Effector memory CD8-positive, alpha-beta T cell (primary cell): ENCODE measurements around the gene OSTF1.
A peak's percentile ranks its signal among the peaks of the same experiment; 100 is the strongest.

Experiments
- ATAC-seq: fragments of 150-1000 bp; cut with Tn5 transposase; replicated peaks from 2 replicates; pipeline ENCODE4 v1.10.0; 2021; ENCODE audit warnings: mild to moderate bottlenecking, moderate library complexity
- DNase-seq, 3 experiments: peaks; one replicate each; pipeline ENCODE4 v3.0.0; 2021
- H3K27ac Mint-ChIP-seq, 2 donors: one replicate each; pipeline ENCODE4 v1.8.0; 2022; ENCODE audit warnings: mild to moderate bottlenecking in 2 of 2, mixed read lengths in 2 of 2, moderate library complexity in 2 of 2
- H3K27me3 Mint-ChIP-seq, 2 donors: one replicate each; pipeline ENCODE4 v1.8.0; 2022; ENCODE audit warnings: mixed read lengths in 2 of 2
- H3K36me3 Mint-ChIP-seq: one replicate; pipeline ENCODE4 v1.8.0; 2022; ENCODE audit warnings: mild to moderate bottlenecking, moderate library complexity, mixed read lengths; ENCODE audit not compliant: insufficient read depth
- H3K4me1 Mint-ChIP-seq, 2 donors: one replicate each; pipeline ENCODE4 v1.8.0; 2022; ENCODE audit warnings: low read depth in 2 of 2, mixed read lengths in 2 of 2
- H3K4me3 Mint-ChIP-seq, 2 donors: one replicate each; pipeline ENCODE4 v1.8.0; 2022; ENCODE audit warnings: mild to moderate bottlenecking in 2 of 2, mixed read lengths in 2 of 2, moderate library complexity in 2 of 2
- H3K9me3 Mint-ChIP-seq, 2 donors: one replicate each; pipeline ENCODE4 v1.8.0; 2022; ENCODE audit warnings: mixed read lengths in 2 of 2

The OSTF1 gene

DNA sequence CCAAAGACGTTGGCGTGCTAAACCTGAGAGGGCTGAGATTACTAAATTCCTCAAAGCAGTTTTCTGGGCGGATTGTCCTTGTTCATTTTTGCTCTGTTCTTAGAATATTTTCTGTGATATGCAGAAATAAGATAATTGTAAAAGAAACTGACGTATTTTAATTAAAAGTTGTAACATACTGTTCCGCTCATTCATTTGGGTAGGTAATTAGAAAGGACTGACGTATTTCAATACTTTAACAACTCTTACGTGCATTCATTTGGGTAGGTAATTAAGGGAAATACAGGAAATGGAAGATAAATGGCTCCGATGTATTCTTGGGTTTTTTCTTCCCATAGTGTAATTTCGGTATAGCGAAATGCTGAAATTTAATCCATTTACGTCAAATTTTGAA is 1.1 kb downstream of the OSTF1 start:
- no peaks in the 10 kb centered on the region for H3K27me3 Mint-ChIP-seq
- peaks cover 47 to 63% of the 10 kb centered on the region in 2 donors for H3K4me1 Mint-ChIP-seq
- ATAC-seq (no peak), DNase-seq (no peak)
- peak overlapping the region; percentile 89 to 90 for H3K4me3 Mint-ChIP-seq
- peak overlapping the region; percentile 85 to 94 for H3K27ac Mint-ChIP-seq
- no peaks in the 10 kb centered on the region for H3K9me3 Mint-ChIP-seq
- peaks cover 31% of the 10 kb centered on the region for H3K36me3 Mint-ChIP-seq

DNA sequence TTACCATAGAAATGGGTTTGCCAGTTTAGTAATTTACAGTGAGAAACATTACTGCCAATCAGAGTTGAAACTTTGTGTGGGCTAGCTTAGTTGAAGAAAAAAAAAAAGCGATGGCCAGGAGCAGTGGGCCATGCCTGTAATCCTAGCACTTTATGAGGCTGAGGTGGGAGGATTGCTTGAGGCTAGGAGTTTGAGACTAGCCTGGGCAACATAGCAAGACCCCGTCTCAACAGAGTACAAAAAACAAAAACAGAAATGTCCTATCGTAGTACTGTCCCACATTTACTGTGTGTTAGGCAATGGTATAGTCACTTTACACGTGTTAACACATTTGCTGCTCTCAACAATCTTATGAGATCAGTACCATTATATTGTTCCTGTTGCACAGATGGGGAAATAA is 2.3 kb downstream of the OSTF1 start:
- Mint-ChIP-seq H3K9me3 (no peaks in the 10 kb centered on the region), H3K27ac (peak overlapping the region; percentile 78 to 85), H3K27me3 (no peaks in the 10 kb centered on the region), H3K36me3 (peaks cover 31% of the 10 kb centered on the region), H3K4me1 (peaks cover 54 to 67% of the 10 kb centered on the region in 2 donors), H3K4me3 (peak overlapping the region; percentile 89 to 90)
- ATAC-seq (no peak), DNase-seq (no peak)

DNA sequence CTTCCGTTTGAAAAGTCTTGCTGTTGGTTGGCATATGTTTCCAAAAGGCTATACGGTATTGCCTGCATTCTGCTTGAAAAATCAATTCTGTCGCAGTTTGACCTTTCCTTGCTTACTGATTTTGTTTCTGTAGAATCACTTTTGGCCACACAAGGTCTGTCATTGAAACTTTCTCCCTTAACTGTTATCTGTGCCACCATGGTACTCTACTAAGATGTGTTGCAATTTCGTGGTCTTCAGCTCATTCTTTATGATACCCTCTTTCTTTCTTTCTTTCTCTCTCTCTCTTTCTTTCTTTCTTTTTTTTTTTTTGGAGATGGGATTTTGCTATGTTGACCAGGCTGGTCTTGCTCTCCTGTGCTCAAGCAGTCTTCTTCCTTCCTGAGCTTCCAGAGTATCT is 4.5 kb downstream of the OSTF1 start:
- Mint-ChIP-seq H3K4me1 (peaks cover 57 to 70% of the 10 kb centered on the region in 2 donors), H3K4me3 (peak overlapping the region; percentile 65 to 70), H3K27ac (peak overlapping the region; percentile 78 to 88), H3K9me3 (no peaks in the 10 kb centered on the region), H3K36me3 (peaks cover 18% of the 10 kb centered on the region), H3K27me3 (no peaks in the 10 kb centered on the region)
- DNase-seq: no peak
- ATAC-seq: no peak

- peak overlapping the region; percentile 27 to 80 for H3K27ac Mint-ChIP-seq
- ATAC-seq (no peak), DNase-seq (no peak)
- H3K4me3 Mint-ChIP-seq: no peak overlapping the region
- no peaks in the 10 kb centered on the region for H3K27me3 Mint-ChIP-seq
- peaks cover 10% of the 10 kb centered on the region for H3K36me3 Mint-ChIP-seq
- peaks cover 54 to 66% of the 10 kb centered on the region in 2 donors for H3K4me1 Mint-ChIP-seq
- no peaks in the 10 kb centered on the region for H3K9me3 Mint-ChIP-seq
Observed at GRCh38 chr9:75096796-75097195, 8.5 kb downstream of the OSTF1 start.

DNA sequence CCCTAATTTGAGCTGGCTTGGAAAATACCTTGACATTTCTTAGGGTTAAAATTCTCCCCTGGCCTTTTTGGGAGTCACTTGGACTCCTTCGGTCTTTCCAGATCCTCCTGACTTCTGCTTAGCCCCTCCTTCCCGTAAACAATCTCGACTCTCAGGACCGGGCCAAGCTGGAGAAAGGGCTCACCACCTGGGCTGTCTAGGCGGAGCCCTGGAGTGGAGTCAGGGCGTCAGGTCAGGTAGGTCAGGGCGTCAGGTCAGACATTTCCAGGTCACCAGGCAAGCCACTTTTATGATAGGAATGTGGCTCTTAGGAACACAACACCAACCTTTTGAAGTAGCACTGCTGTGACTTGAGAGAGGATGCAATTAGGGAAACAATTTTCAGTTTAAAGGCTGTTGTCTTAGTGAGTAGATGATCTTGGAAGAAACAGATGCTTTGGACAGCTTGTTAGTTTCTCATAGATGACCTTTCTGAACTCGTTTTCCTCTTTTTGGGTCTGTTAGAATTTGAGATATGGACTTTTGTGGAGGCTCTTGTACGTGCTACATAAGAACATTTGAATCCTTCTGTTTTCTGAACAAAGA is 12.8 kb downstream of the OSTF1 start:
- H3K9me3 Mint-ChIP-seq: no peaks in the 10 kb centered on the region
- no peak for DNase-seq
- ATAC-seq: no peak
- peak overlapping the region in 1 of 2 donors; percentile 48 for H3K4me3 Mint-ChIP-seq
- H3K27me3 Mint-ChIP-seq: no peaks in the 10 kb centered on the region
- H3K4me1 Mint-ChIP-seq: peaks cover 62 to 63% of the 10 kb centered on the region in 2 donors
- H3K27ac Mint-ChIP-seq: peak overlapping the region; percentile 16 to 78
- peaks cover 17% of the 10 kb centered on the region for H3K36me3 Mint-ChIP-seq

DNA sequence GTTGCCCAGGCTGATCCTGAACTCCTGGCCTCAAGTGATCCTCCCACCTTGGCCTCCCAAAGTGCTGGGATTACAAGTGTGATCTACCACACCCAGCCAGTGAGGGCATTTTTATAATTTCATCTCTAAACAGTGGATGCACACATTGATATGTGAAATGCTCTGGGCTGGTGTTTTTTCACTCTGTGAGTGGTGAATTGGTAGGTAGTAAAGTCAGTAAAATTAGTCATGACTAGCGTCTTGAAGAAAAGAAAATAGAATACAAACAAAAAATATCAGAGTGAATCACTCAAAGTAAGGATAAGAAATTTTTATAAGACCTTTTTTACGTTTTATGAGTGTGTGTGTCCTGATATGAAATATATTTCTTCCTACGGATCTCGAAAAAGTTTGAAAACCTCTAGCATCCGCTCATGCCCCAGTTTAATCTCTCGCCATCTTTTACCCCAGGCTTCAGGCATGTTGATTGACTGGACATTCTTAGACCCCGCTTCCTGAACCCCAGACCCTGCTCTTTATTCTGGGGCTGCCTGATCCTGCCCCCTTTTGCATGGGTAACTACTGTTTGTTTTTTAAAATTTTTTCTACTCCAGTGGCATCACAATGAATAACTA is 14.0 kb downstream of the OSTF1 start:
- Mint-ChIP-seq H3K4me3 (peak overlapping the region; percentile 10 to 66), H3K4me1 (peaks cover 58 to 59% of the 10 kb centered on the region in 2 donors), H3K36me3 (peaks cover 17% of the 10 kb centered on the region), H3K9me3 (no peaks in the 10 kb centered on the region), H3K27me3 (no peaks in the 10 kb centered on the region), H3K27ac (peak overlapping the region; percentile 78 to 94)
- ATAC-seq: peak; percentile 43
- DNase-seq: no peak

GRCh38 chr9:75104607-75105006 is 16.3 kb downstream of the OSTF1 start:
- DNase-seq: no peak
- Mint-ChIP-seq H3K27me3 (no peaks in the 10 kb centered on the region), H3K4me3 (peak overlapping the region; percentile 40 to 60), H3K36me3 (peaks cover 17% of the 10 kb centered on the region), H3K4me1 (peaks cover 54 to 64% of the 10 kb centered on the region in 2 donors), H3K9me3 (no peaks in the 10 kb centered on the region), H3K27ac (peak overlapping the region; percentile 73 to 78)
- ATAC-seq: peak; percentile 48

- Mint-ChIP-seq H3K9me3 (no peaks in the 10 kb centered on the region), H3K27me3 (no peaks in the 10 kb centered on the region), H3K4me3 (peak overlapping the region; percentile 40 to 60), H3K36me3 (peaks cover 17% of the 10 kb centered on the region), H3K4me1 (peaks cover 57 to 63% of the 10 kb centered on the region in 2 donors), H3K27ac (peak overlapping the region; percentile 73 to 78)
- ATAC-seq: peak; percentile 68
- no peak for DNase-seq
Observed at GRCh38 chr9:75105019-75105540, 16.8 kb downstream of the OSTF1 start.

- Mint-ChIP-seq H3K27ac (peak overlapping the region; percentile 73 to 78), H3K36me3 (peaks cover 16% of the 10 kb centered on the region), H3K4me1 (peaks cover 59 to 65% of the 10 kb centered on the region in 2 donors), H3K4me3 (peak overlapping the region; percentile 15 to 60), H3K9me3 (no peaks in the 10 kb centered on the region), H3K27me3 (no peaks in the 10 kb centered on the region)
- no peak for DNase-seq
- no peak for ATAC-seq
Observed at GRCh38 chr9:75105841-75106240, 17.5 kb downstream of the OSTF1 start.

- ATAC-seq: no peak
- Mint-ChIP-seq H3K4me3 (peak overlapping the region in 1 of 2 donors; percentile 60), H3K4me1 (peaks cover 55 to 62% of the 10 kb centered on the region in 2 donors), H3K27ac (peak overlapping the region; percentile 63 to 78), H3K9me3 (no peaks in the 10 kb centered on the region), H3K36me3 (peaks cover 13% of the 10 kb centered on the region), H3K27me3 (no peaks in the 10 kb centered on the region)
- no peak for DNase-seq
Observed at GRCh38 chr9:75106857-75107256, 18.5 kb downstream of the OSTF1 start.

DNA sequence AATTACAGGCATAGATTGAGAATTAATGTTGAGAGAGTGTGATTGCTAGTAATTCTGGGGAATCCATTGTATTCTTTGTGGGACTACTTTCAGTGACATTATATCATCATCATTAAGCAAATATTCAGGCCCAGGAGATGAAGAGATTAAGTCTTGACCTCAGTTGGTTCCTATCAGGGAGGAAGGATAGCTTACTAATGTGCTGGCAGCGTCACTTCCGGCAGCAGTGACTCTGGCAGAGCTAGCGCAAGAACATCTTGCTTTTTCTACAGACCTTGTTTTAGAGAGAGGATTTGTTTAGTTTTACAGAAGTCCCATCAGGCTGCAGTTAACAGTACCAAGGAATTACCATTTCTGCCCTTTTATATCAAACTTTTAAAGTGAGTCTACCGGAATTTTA is 20.3 kb downstream of the OSTF1 start:
- peak overlapping the region in 1 of 2 donors; percentile 80 for H3K27ac Mint-ChIP-seq
- no peaks in the 10 kb centered on the region for H3K27me3 Mint-ChIP-seq
- peak; percentile 39 for ATAC-seq
- DNase-seq: no peak
- no peaks in the 10 kb centered on the region for H3K9me3 Mint-ChIP-seq
- peaks cover 53 to 64% of the 10 kb centered on the region in 2 donors for H3K4me1 Mint-ChIP-seq
- peaks cover 3% of the 10 kb centered on the region for H3K36me3 Mint-ChIP-seq
- H3K4me3 Mint-ChIP-seq: peak overlapping the region in 1 of 2 donors; percentile 8

DNA sequence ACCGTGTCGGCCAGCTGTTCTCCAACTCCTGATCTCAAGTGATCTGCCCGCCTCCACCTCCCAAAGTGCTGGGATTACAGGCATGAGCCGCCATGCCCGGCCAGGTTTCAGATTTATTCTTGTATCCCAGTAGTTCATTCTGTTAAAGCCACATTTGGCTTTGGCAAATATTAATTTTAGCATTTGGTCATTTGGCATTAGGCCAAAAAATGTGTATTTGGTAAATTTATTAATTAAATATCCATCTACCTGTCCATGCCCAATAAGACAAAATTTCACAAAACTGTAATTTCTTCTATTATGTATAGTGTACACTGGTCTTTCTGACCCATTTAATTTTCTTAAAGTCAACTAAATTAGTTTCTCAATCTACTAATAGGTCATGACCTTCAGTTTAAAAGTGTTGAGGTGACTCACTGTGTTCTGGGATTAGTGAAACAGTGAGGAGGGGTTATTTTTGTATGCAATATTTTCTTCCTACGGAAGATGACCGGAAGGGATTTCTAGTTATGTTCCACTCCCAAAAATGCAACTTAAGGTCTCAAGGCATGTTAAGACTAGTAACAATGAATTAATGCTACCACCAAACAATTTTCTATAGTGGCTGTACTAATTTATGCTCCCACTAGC is 21.0 kb downstream of the OSTF1 start:
- Mint-ChIP-seq H3K27ac (peak overlapping the region in 1 of 2 donors; percentile 80), H3K9me3 (no peaks in the 10 kb centered on the region), H3K4me1 (peaks cover 51 to 70% of the 10 kb centered on the region in 2 donors), H3K4me3 (peak overlapping the region in 1 of 2 donors; percentile 8), H3K27me3 (no peaks in the 10 kb centered on the region), H3K36me3 (no peaks in the 10 kb centered on the region)
- no peak for ATAC-seq
- DNase-seq: no peak

- DNase-seq: no peak
Observed at GRCh38 chr9:75111019-75111622, 22.8 kb downstream of the OSTF1 start.

More at GRCh38 chr9:75111019-75111622, 22.8 kb downstream of the OSTF1 start:
- H3K9me3 Mint-ChIP-seq: no peaks in the 10 kb centered on the region
- ATAC-seq: peak; percentile 85
- H3K4me1 Mint-ChIP-seq: peaks cover 36 to 57% of the 10 kb centered on the region in 2 donors
- peak overlapping the region in 1 of 2 donors; percentile 28 for H3K27ac Mint-ChIP-seq
- no peaks in the 10 kb centered on the region for H3K27me3 Mint-ChIP-seq
- H3K4me3 Mint-ChIP-seq: peak overlapping the region in 1 of 2 donors; percentile 45
- H3K36me3 Mint-ChIP-seq: no peaks in the 10 kb centered on the region
